ENCODE measurements around the gene TIAL1.

DNA sequence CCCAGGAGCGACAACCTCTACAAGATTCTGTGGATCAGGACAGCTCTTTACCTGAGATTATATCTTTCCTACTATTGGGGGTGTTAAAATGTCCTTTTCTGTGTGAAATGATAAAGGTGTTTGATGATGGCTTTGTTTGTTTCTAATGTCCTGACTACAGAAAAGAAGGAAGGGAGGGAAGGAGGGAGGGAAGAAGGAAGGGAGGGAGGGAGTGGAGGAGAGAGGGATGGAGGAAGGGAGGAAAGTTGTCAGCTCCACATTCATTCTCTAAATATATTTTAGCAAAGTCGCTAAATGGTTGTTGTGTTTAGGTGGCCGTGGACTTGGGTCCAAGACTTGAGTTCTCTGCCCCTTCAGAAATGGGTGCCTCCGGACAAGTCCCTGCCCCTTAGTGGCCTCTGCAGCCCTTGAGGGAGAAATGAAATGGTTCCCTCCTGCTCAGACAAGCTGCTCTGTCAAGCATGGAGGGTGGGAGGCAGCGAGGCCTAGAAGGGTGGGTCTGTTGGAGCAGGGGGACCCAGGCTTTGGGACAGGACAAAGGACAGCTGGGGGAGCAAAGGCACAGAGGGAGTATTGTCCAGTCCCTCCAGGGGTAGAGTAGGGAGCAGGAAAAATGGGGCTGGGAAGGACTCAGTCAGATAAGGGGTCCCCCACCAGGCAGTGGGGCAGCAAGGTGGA is 58.7 kb downstream of the TIAL1 start:
- TF ChIP-seq, protein P1, sequence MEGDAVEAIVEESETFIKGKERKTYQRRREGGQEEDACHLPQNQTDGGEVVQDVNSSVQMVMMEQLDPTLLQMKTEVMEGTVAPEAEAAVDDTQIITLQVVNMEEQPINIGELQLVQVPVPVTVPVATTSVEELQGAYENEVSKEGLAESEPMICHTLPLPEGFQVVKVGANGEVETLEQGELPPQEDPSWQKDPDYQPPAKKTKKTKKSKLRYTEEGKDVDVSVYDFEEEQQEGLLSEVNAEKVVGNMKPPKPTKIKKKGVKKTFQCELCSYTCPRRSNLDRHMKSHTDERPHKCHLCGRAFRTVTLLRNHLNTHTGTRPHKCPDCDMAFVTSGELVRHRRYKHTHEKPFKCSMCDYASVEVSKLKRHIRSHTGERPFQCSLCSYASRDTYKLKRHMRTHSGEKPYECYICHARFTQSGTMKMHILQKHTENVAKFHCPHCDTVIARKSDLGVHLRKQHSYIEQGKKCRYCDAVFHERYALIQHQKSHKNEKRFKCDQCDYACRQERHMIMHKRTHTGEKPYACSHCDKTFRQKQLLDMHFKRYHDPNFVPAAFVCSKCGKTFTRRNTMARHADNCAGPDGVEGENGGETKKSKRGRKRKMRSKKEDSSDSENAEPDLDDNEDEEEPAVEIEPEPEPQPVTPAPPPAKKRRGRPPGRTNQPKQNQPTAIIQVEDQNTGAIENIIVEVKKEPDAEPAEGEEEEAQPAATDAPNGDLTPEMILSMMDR (IDR thresholded peaks at IDR 0.05; ENCODE audit: extremely low read depth in 1 of 2, insufficient read depth in 1 of 2, low read depth in 1 of 2, low read length in 2 of 2): no peak
- no peak for TF ChIP-seq FOS (IDR thresholded peaks at IDR 0.05; ENCODE audit: borderline replicate concordance, insufficient read depth, low read length)
- TF ChIP-seq, protein P2, sequence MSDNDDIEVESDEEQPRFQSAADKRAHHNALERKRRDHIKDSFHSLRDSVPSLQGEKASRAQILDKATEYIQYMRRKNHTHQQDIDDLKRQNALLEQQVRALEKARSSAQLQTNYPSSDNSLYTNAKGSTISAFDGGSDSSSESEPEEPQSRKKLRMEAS (IDR thresholded peaks at IDR 0.05; ENCODE audit: insufficient read depth, insufficient read length): no peak
- no peak for TF ChIP-seq POLR2AphosphoS5 (IDR thresholded peaks at IDR 0.05; ENCODE audit: insufficient read depth, low read depth, low read length)
- TF ChIP-seq EZH2 (IDR thresholded peaks at IDR 0.05; ENCODE audit: borderline replicate concordance, low read depth, low read length, severe bottlenecking): no peak
- TF ChIP-seq POLR2A (IDR thresholded peaks at IDR 0.05; ENCODE audit: low read depth, low read length): no peak
- no peak for TF ChIP-seq JUN (IDR thresholded peaks at IDR 0.05; ENCODE audit: borderline replicate concordance, insufficient read depth, insufficient read length, low read depth)

All from endothelial cell of umbilical vein (primary cell).